Left ventricle myocardium inferior (tissue), 1 donor: ENCODE data around the gene PLB1. TPM values are rescaled to one million over a fixed set of nuclear protein-coding genes. Genes with fewer than 3 reads are reported as not detected.

Source experiments
- DNase-seq: peaks from one replicate; pipeline ENCODE4 v3.0.0-alpha.2; 2020
- H3K27ac ChIP-seq: fragments of 200-600 bp; replicated peaks from 2 replicates; pipeline ENCODE4 v1.8.0; 2021
- H3K27me3 ChIP-seq: fragments of 200-600 bp; 2 replicates; pipeline ENCODE4 v1.8.0; 2021; ENCODE audit warnings: low read depth
- H3K36me3 ChIP-seq: fragments of 200-600 bp; 2 replicates; pipeline ENCODE4 v1.8.0; 2021
- H3K4me1 ChIP-seq: fragments of 200-600 bp; 2 replicates; pipeline ENCODE4 v1.8.0; 2021
- H3K4me3 ChIP-seq: fragments of 200-600 bp; 2 replicates; pipeline ENCODE4 v1.8.0; 2021; ENCODE audit warnings: mild to moderate bottlenecking, moderate library complexity
- H3K9me3 ChIP-seq: fragments of 200-600 bp; replicated peaks from 2 replicates; pipeline ENCODE4 v1.8.0; 2021
- intact Hi-C: fragments of 100-400 bp; cut with micrococcal nuclease; formaldehyde crosslinking; loops from one replicate; pipeline ENCODE4 v1.11.0; 2022
- total RNA-seq: library from RNA; stranded (reverse); fragmentation: NEBNext Ultra II Directional; extraction: Animal tissue kit (Norgen Biotek cat#: 25700); gene quantifications from one replicate; pipeline ENCODE4 v1.2.1, GENCODE V29; 2021
- TF ChIP-seq, protein P1 (sequence below): fragments of 200-600 bp; IDR thresholded peaks from 2 replicates; pipeline ENCODE4 v1.8.0; 2021; ENCODE audit warnings: antibody characterized with exemption, mild to moderate bottlenecking, borderline replicate concordance
- donor health status: DM: no; HTN: yes; CAD: no; lungs with severe emphysema.

PLB1 gene
- total RNA-seq, 1 donor from 2014 or later = 2.4 TPM

GRCh38 chr2:28673338-28673737 lies 177.5 kb downstream of the PLB1 start:
- TF ChIP-seq, protein P1, sequence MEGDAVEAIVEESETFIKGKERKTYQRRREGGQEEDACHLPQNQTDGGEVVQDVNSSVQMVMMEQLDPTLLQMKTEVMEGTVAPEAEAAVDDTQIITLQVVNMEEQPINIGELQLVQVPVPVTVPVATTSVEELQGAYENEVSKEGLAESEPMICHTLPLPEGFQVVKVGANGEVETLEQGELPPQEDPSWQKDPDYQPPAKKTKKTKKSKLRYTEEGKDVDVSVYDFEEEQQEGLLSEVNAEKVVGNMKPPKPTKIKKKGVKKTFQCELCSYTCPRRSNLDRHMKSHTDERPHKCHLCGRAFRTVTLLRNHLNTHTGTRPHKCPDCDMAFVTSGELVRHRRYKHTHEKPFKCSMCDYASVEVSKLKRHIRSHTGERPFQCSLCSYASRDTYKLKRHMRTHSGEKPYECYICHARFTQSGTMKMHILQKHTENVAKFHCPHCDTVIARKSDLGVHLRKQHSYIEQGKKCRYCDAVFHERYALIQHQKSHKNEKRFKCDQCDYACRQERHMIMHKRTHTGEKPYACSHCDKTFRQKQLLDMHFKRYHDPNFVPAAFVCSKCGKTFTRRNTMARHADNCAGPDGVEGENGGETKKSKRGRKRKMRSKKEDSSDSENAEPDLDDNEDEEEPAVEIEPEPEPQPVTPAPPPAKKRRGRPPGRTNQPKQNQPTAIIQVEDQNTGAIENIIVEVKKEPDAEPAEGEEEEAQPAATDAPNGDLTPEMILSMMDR = no peak
- no peaks in the 10 kb centered on the region for H3K27me3 ChIP-seq
- no peak for DNase-seq
- intact Hi-C loops = no loop called here
- no peak overlapping the region for H3K27ac ChIP-seq
- H3K4me1 ChIP-seq = peaks cover 12% of the 10 kb centered on the region
- H3K9me3 ChIP-seq = peaks cover 5% of the 10 kb centered on the region
- H3K4me3 ChIP-seq = no peak overlapping the region
- H3K36me3 ChIP-seq = no peaks in the 10 kb centered on the region

DNA sequence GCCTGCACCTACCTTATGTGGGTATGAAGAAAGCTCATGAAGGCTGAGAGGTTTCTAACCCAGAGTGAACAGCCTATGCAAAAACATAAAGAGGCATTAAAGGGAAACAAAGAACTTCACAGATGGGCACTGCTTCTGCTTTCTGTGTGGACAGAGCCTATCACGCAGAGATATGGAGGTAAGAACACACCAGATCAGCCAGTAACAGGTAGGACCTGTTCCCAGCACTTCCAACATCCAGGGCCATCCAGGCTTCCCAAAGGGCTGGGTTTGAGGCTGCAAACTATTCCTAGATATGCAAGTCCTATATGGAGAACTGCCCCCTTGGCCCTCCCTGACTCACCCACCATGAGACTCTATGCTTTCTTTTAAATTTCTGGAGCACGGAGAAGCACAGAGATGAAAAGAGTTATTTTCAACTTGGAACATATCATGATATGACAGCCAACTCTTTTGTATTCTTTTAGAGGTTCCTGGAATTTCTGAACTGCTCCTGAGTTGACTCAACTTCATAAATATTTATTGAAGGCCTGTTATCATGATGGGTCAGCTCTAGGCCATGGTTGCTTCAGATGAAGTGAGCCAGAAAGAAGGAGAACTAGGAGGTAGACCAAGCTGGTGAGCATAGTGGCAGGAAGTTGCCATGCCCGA lies 178.3 kb downstream of the PLB1 start:
- TF ChIP-seq, protein P1 = no peak
- Histone ChIP-seq H3K4me1 (peaks cover 20% of the 10 kb centered on the region), H3K9me3 (peaks cover 5% of the 10 kb centered on the region), H3K36me3 (no peaks in the 10 kb centered on the region), H3K27me3 (no peaks in the 10 kb centered on the region), H3K27ac (no peak overlapping the region), H3K4me3 (no peak overlapping the region)
- no peak for DNase-seq
- intact Hi-C loops = no loop called here

- Histone ChIP-seq H3K9me3 (peaks cover 5% of the 10 kb centered on the region), H3K36me3 (no peaks in the 10 kb centered on the region), H3K27ac (no peak overlapping the region), H3K27me3 (no peaks in the 10 kb centered on the region), H3K4me3 (no peak overlapping the region), H3K4me1 (peaks cover 25% of the 10 kb centered on the region)
- intact Hi-C loops = no loop called here
- no peak for DNase-seq
- TF ChIP-seq, protein P1 = no peak
Measured at GRCh38 chr2:28674713-28675068, 178.8 kb downstream of the PLB1 start.

- intact Hi-C loops = no loop called here
- TF ChIP-seq, protein P1 = no peak
- no peak overlapping the region for H3K4me3 ChIP-seq
- DNase-seq = no peak
- peaks cover 37% of the 10 kb centered on the region for H3K4me1 ChIP-seq
- H3K9me3 ChIP-seq = peaks cover 5% of the 10 kb centered on the region
- no peak overlapping the region for H3K27ac ChIP-seq
- no peaks in the 10 kb centered on the region for H3K27me3 ChIP-seq
- H3K36me3 ChIP-seq = no peaks in the 10 kb centered on the region
Measured at GRCh38 chr2:28676152-28676835, 180.4 kb downstream of the PLB1 start.

DNA sequence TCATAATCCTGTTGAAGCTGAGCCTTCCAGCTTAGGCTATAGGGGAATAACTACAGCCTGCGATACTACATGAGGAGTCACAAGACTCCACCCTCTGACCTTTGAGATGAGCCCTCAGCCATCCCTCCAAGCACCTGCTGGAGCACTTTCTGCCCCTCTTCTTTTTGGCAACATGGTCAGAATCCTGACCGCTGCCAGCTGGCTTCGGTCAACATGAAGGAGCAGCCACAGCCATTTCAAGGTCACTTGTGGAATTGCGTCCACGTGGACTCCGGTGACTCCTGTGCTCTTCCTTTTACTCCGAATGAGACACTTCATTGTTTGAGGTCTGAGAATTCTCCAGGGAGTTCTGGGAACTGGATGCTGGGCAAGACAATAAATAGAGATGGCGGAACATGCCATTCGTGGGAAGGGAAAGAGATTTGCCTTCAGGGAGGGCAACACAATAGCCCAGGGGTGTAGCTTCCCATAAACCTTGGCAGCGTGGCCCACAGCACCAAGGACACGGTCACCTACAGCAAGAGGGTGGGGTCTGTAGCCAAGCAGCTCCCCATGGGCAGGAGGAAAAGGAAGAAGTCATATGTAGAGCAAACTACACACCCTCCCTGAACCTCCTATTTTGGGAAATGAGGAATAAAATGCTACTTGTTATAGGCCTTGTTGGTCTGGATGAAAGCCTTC lies 182.5 kb downstream of the PLB1 start:
- DNase-seq = no peak
- TF ChIP-seq, protein P1 = no peak
- Histone ChIP-seq H3K4me3 (no peak overlapping the region), H3K9me3 (peaks cover 3% of the 10 kb centered on the region), H3K4me1 (peaks cover 57% of the 10 kb centered on the region), H3K36me3 (no peaks in the 10 kb centered on the region), H3K27me3 (no peaks in the 10 kb centered on the region), H3K27ac (peak overlapping the region; percentile 91)
- intact Hi-C loops = no loop called here
